GM18951 (cell line): ENCODE data around the gene C20orf144.

ENCODE experiments used
- POLR2A ChIP-seq: IDR thresholded peaks from 4 replicates; pipeline ENCODE4 v1.6.1; 2011; ENCODE audit warnings: mild to moderate bottlenecking; ENCODE audit not compliant: insufficient read length, insufficient read depth; ENCODE audit errors: extremely low read depth
- in situ Hi-C: fragments of 300-500 bp; cut with MboI; formaldehyde crosslinking; loops from one replicate; pipeline ENCODE4 v1.12.0; 2022; ENCODE audit warnings: low sequenced_read_pairs, mixed read lengths, inconsistent platforms; ENCODE audit not compliant: unreplicated experiment

C20orf144 gene

GRCh38 chr20:33709398-33709797 is 47.3 kb downstream of the C20orf144 start:
- TF ChIP-seq POLR2A = no peak
- in situ Hi-C loops = no loop called here

DNA sequence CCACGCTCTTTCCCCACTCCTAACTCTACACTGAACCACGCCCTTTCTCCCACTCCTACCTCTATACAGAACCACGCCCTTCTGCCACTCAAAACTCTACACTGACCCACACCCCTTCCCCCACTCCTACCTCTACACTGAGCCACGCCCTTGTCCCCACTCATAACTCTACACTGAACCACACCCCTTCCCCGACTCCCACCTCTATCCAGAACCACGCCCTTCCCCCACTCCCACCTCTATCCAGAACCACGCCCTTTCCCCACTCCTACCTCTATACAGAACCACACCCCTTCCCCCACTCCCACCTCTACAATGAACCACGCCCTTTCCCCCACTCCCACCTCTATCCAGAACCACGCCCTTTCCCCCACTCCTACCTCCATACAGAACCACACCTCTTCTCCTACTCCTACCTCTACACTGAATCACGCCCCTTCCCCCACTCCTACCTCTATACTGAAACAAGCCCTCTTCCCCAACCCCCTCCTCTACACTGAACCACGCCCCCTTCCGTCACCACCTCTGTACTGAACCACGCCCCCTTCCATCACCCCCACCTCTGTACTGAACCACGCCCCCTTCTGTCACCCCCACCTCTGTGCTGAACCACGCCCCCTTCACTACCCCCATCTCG is 47.9 kb downstream of the C20orf144 start:
- in situ Hi-C loops = no loop called here
- no peak for TF ChIP-seq POLR2A

- in situ Hi-C loops = no loop called here
- no peak for TF ChIP-seq POLR2A
Measured at GRCh38 chr20:33710681-33711445, 48.7 kb downstream of the C20orf144 start.

DNA sequence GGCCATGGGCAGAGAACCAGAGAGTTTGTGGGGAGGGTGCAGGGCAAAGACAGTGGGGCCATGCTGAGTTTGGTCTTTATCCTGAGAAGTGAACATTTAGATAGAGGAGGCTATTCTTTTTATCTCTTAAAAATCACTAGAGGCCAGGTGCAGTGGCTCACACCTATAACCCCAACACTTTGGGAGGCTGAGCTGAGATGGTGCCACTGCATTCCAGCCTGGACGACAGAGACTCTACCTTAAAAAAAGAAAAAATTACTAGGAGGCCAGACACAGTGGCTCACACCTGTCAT is 49.3 kb downstream of the C20orf144 start:
- TF ChIP-seq POLR2A = no peak
- in situ Hi-C loops = no loop called here
